H9 (cell line): ENCODE data around the gene MUC21. TPM values are rescaled to one million over a fixed set of nuclear protein-coding genes. Genes with fewer than 3 reads are reported as not detected.

Source experiments
- DNase-seq: peaks from one replicate; pipeline ENCODE4 v3.0.0-alpha.2; 2017
- H2AFZ ChIP-seq: one replicate; pipeline ENCODE4 v1.6.1; 2013; ENCODE audit warnings: mild to moderate bottlenecking, low read length, control low read depth, moderate library complexity
- H2AK5ac ChIP-seq: 2 replicates; pipeline ENCODE4 v1.6.1; 2013; ENCODE audit warnings: low read length, control low read depth, mixed read lengths; ENCODE audit not compliant: insufficient read length
- H2BK120ac ChIP-seq: one replicate; pipeline ENCODE4 v1.6.1; 2013; ENCODE audit warnings: low read depth, mild to moderate bottlenecking, low read length, control low read depth, inconsistent platforms; ENCODE audit not compliant: poor library complexity, severe bottlenecking
- H2BK12ac ChIP-seq: 2 replicates; pipeline ENCODE4 v1.6.1; 2013; ENCODE audit warnings: low read length, control low read depth, mixed read lengths, low read depth; ENCODE audit not compliant: insufficient read length
- H2BK15ac ChIP-seq: 2 replicates; pipeline ENCODE4 v1.6.1; 2013; ENCODE audit warnings: low read depth, low read length, control low read depth
- H2BK20ac ChIP-seq: one replicate; pipeline ENCODE4 v1.6.1; 2013; ENCODE audit warnings: low read depth, mild to moderate bottlenecking, low read length, control low read depth, inconsistent platforms; ENCODE audit not compliant: poor library complexity, severe bottlenecking
- H2BK5ac ChIP-seq: 2 replicates; pipeline ENCODE4 v1.6.1; 2013; ENCODE audit warnings: low read length, control low read depth, mixed read lengths; ENCODE audit not compliant: insufficient read length
- H3K14ac ChIP-seq: 2 replicates; pipeline ENCODE4 v1.6.1; 2013; ENCODE audit warnings: low read length, control low read depth; ENCODE audit not compliant: insufficient read depth
- H3K18ac ChIP-seq: 2 replicates; pipeline ENCODE4 v1.6.1; 2013; ENCODE audit warnings: low read depth, mild to moderate bottlenecking, mixed read lengths, low read length, control low read depth; ENCODE audit not compliant: insufficient read length
- H3K23ac ChIP-seq: 2 replicates; pipeline ENCODE4 v1.6.1; 2013; ENCODE audit warnings: low read length, control low read depth, mixed read lengths, low read depth; ENCODE audit not compliant: insufficient read length
- H3K23me2 ChIP-seq: 2 replicates; pipeline ENCODE4 v1.6.1; 2013; ENCODE audit warnings: low read depth, mild to moderate bottlenecking, mixed read lengths, low read length, control low read depth; ENCODE audit not compliant: insufficient read length, poor library complexity, severe bottlenecking
- H3K27ac ChIP-seq: 2 replicates; pipeline ENCODE4 v1.5.1; 2013; ENCODE audit warnings: low read length, control low read depth, mixed read lengths, low read depth; ENCODE audit not compliant: insufficient read length
- H3K27me3 ChIP-seq: 2 replicates; pipeline ENCODE4 v1.6.1; 2013; ENCODE audit warnings: low read length, control low read depth, inconsistent platforms; ENCODE audit not compliant: insufficient read depth
- H3K4ac ChIP-seq: 2 replicates; pipeline ENCODE4 v1.6.1; 2013; ENCODE audit warnings: low read depth, mild to moderate bottlenecking, control low read depth, inconsistent platforms, low read length, moderate library complexity
- H3K4me1 ChIP-seq: 2 replicates; pipeline ENCODE4 v1.6.1; 2013; ENCODE audit warnings: low read length, control low read depth, inconsistent platforms; ENCODE audit not compliant: insufficient read depth
- H3K4me2 ChIP-seq: 2 replicates; pipeline ENCODE4 v1.6.1; 2013; ENCODE audit warnings: low read length, control low read depth, mixed read lengths; ENCODE audit not compliant: insufficient read length, insufficient read depth
- H3K56ac ChIP-seq: 2 replicates; pipeline ENCODE4 v1.6.1; 2013; ENCODE audit warnings: low read depth, mild to moderate bottlenecking, mixed read lengths, low read length, control low read depth; ENCODE audit not compliant: insufficient read length
- H3K79me1 ChIP-seq: 2 replicates; pipeline ENCODE4 v1.6.1; 2013; ENCODE audit warnings: low read depth, mild to moderate bottlenecking, moderate library complexity, low read length, control low read depth, inconsistent platforms; ENCODE audit not compliant: insufficient read depth, poor library complexity, severe bottlenecking
- H3K79me2 ChIP-seq: 2 replicates; pipeline ENCODE4 v1.6.1; 2013; ENCODE audit warnings: low read length, control low read depth, inconsistent platforms; ENCODE audit not compliant: insufficient read depth
- H3K9ac ChIP-seq: 2 replicates; pipeline ENCODE4 v1.6.1; 2013; ENCODE audit warnings: low read length, control low read depth, mixed read lengths; ENCODE audit not compliant: insufficient read length; ENCODE audit errors: extremely low read depth
- H3K9me3 ChIP-seq: one replicate; pipeline ENCODE4 v1.6.1; 2013; ENCODE audit warnings: low read depth, low read length, inconsistent platforms; ENCODE audit not compliant: control insufficient read depth
- H3T11ph ChIP-seq: one replicate; pipeline ENCODE4 v1.6.1; 2013; ENCODE audit warnings: mild to moderate bottlenecking, low read length, control low read depth, inconsistent platforms
- H4K20me1 ChIP-seq: one replicate; pipeline ENCODE4 v1.6.1; 2013; ENCODE audit not compliant: control insufficient read depth, insufficient read length, insufficient read depth
- H4K5ac ChIP-seq: 2 replicates; pipeline ENCODE4 v1.6.1; 2013; ENCODE audit warnings: low read depth, mild to moderate bottlenecking, mixed read lengths, low read length, control low read depth; ENCODE audit not compliant: insufficient read length
- H4K8ac ChIP-seq: replicated peaks from 2 replicates; pipeline ENCODE4 v1.6.1; 2013; ENCODE audit warnings: low read length, control low read depth, mixed read lengths, low read depth; ENCODE audit not compliant: insufficient read length
- H4K91ac ChIP-seq: 2 replicates; pipeline ENCODE4 v1.6.1; 2013; ENCODE audit warnings: low read depth, mild to moderate bottlenecking, moderate library complexity, mixed read lengths, low read length, control low read depth; ENCODE audit not compliant: insufficient read length
- H3K27ac Mint-ChIP-seq, 3 experiments: 2 replicates in 2 of 3; 3 replicates in 1 of 3; pipeline ENCODE4 v1.8.0; 2020 to 2021; ENCODE audit warnings: mixed read lengths in 3 of 3, mild to moderate bottlenecking in 1 of 3, moderate library complexity in 1 of 3
- H3K27me3 Mint-ChIP-seq: 2 replicates; pipeline ENCODE4 v1.8.0; 2021; ENCODE audit warnings: low read depth, mild to moderate bottlenecking, moderate library complexity, mixed read lengths
- H3K36me3 Mint-ChIP-seq, 3 experiments: 2 replicates in 2 of 3; 3 replicates in 1 of 3; pipeline ENCODE4 v1.8.0; 2020 to 2021; ENCODE audit warnings: low read depth in 3 of 3, mixed read lengths in 3 of 3; ENCODE audit not compliant: insufficient read depth in 1 of 3
- H3K4me1 Mint-ChIP-seq, 2 experiments: 2 replicates each; pipeline ENCODE4 v1.8.0; 2020; ENCODE audit warnings: mixed read lengths in 2 of 2
- H3K4me3 Mint-ChIP-seq, 2 experiments: 2 replicates in 1 of 2; 3 replicates in 1 of 2; pipeline ENCODE4 v1.8.0; 2020 to 2021; ENCODE audit warnings: mild to moderate bottlenecking in 2 of 2, mixed read lengths in 2 of 2, moderate library complexity in 1 of 2
- H3K9me3 Mint-ChIP-seq, 2 experiments: 2 replicates in 1 of 2; 3 replicates in 1 of 2; pipeline ENCODE4 v1.8.0; 2020; ENCODE audit warnings: mild to moderate bottlenecking in 2 of 2, mixed read lengths in 2 of 2, moderate library complexity in 1 of 2
- WGBS: extraction: QIAGEN DNeasy Blood & Tissue Kit; methylation state at CpG from one replicate; pipeline ENCODE4 v1.1.7; 2013; ENCODE audit warnings: missing lambda C conversion rate, low lambda C conversion rate, mixed read lengths; ENCODE audit not compliant: insufficient read length; ENCODE audit errors: extremely low coverage; 5-methylcytosine and 5-hydroxymethylcytosine counted together
- total RNA-seq: library from RNA; stranded (reverse); gene quantifications from 2 replicates; pipeline ENCODE4 v1.2.1, GENCODE V29; 2021
- TF ChIP-seq, protein P1 (sequence below): fragments of 200-600 bp; sonication (generic); conservative IDR thresholded peaks from 3 replicates; pipeline ENCODE4 v1.8.0; 2021; ENCODE audit warnings: antibody characterized with exemption, mild to moderate bottlenecking

Gene MUC21
- total RNA-seq, 1 experiment from 2014 or later: not detected

- Mint-ChIP-seq H3K27me3 (peaks cover 8% of the 10 kb centered on the region), H3K36me3 (no peaks in the 10 kb centered on the region), H3K9me3 (no peaks in the 10 kb centered on the region; a peak in 2 of 5 replicates), H3K27ac (no peak overlapping the region), H3K4me1 (no peaks in the 10 kb centered on the region), H3K4me3 (no peak overlapping the region)
- no peak overlapping the region for H2BK120ac ChIP-seq
- no peaks in the 10 kb centered on the region for H3K4me1 ChIP-seq
- no peaks in the 10 kb centered on the region for H3K79me1 ChIP-seq
- no peak for DNase-seq
- H3K23ac ChIP-seq: no peak overlapping the region
- H4K8ac ChIP-seq: no peak overlapping the region
- no CpG with 5 or more reads among the region's 4 CpGs for WGBS
- no peak overlapping the region for H2BK12ac ChIP-seq
- H4K5ac ChIP-seq: no peak overlapping the region
- no peaks in the 10 kb centered on the region for H3K23me2 ChIP-seq
- no peak overlapping the region for H2AFZ ChIP-seq
- TF ChIP-seq, protein P1, sequence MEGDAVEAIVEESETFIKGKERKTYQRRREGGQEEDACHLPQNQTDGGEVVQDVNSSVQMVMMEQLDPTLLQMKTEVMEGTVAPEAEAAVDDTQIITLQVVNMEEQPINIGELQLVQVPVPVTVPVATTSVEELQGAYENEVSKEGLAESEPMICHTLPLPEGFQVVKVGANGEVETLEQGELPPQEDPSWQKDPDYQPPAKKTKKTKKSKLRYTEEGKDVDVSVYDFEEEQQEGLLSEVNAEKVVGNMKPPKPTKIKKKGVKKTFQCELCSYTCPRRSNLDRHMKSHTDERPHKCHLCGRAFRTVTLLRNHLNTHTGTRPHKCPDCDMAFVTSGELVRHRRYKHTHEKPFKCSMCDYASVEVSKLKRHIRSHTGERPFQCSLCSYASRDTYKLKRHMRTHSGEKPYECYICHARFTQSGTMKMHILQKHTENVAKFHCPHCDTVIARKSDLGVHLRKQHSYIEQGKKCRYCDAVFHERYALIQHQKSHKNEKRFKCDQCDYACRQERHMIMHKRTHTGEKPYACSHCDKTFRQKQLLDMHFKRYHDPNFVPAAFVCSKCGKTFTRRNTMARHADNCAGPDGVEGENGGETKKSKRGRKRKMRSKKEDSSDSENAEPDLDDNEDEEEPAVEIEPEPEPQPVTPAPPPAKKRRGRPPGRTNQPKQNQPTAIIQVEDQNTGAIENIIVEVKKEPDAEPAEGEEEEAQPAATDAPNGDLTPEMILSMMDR: no peak
- no peaks in the 10 kb centered on the region for H3K79me2 ChIP-seq
- no peaks in the 10 kb centered on the region for H4K20me1 ChIP-seq
- H3T11ph ChIP-seq: no peak overlapping the region
- no peaks in the 10 kb centered on the region for H3K9me3 ChIP-seq
- H2BK20ac ChIP-seq: no peak overlapping the region
- no peak overlapping the region for H3K4me2 ChIP-seq
- no peak overlapping the region for H3K56ac ChIP-seq
- no peak overlapping the region for H4K91ac ChIP-seq
- no peak overlapping the region for H3K9ac ChIP-seq
- no peaks in the 10 kb centered on the region for H3K27me3 ChIP-seq
- H3K14ac ChIP-seq: no peak overlapping the region
- H2BK5ac ChIP-seq: no peak overlapping the region
- H2BK15ac ChIP-seq: no peak overlapping the region
- H3K27ac ChIP-seq: no peak overlapping the region
- no peak overlapping the region for H2AK5ac ChIP-seq
- no peak overlapping the region for H3K4ac ChIP-seq
- H3K18ac ChIP-seq: no peak overlapping the region
Measured at GRCh38 chr6:31035862-31036497, 52.5 kb downstream of the MUC21 start.
